HL-60 (cell line): Measurements from ENCODE around the gene AOC3.

ENCODE experiments used
- CTCF ChIP-seq: IDR thresholded peaks from one replicate; pipeline ENCODE4 v1.5.1; 2011; ENCODE audit warnings: low read length, control low read depth, inconsistent platforms; ENCODE audit not compliant: insufficient read depth
- GABPA ChIP-seq: IDR thresholded peaks from 2 replicates; pipeline ENCODE4 v1.6.1; 2012; ENCODE audit warnings: low read depth
- POLR2AphosphoS5 ChIP-seq: IDR thresholded peaks from 2 replicates; pipeline ENCODE4 v1.6.1; 2012; ENCODE audit warnings: low read depth
- REST ChIP-seq: IDR thresholded peaks from 2 replicates; pipeline ENCODE4 v1.6.1; 2012; ENCODE audit warnings: low read depth; ENCODE audit not compliant: insufficient replicate concordance
- SPI1 ChIP-seq: IDR thresholded peaks from 2 replicates; pipeline ENCODE4 v1.6.1; 2012; ENCODE audit warnings: low read depth, mild to moderate bottlenecking, borderline replicate concordance

GRCh38 chr17:42880776-42881310, 29.8 kb downstream of the AOC3 start:
- TF ChIP-seq CTCF = no peak
- TF ChIP-seq REST = no peak
- TF ChIP-seq POLR2AphosphoS5 = no peak
- no peak for TF ChIP-seq SPI1
- TF ChIP-seq GABPA = no peak
